Activated T-helper 17 cell treated with anti-CD3 and anti-CD28 coated beads, Interleukin-2, amount 50 U/mL, for 72 hours (primary cell): ENCODE data around the gene HERC4. TPM values are rescaled to one million over a fixed set of nuclear protein-coding genes. Genes with fewer than 3 reads are reported as not detected.

Source experiments
- ATAC-seq: fragments of 150-1000 bp; cut with Tn5 transposase; replicated peaks from 2 replicates; pipeline ENCODE4 v1.10.0; 2021; ENCODE audit warnings: mild to moderate bottlenecking, moderate library complexity
- H3K27ac Mint-ChIP-seq: one replicate; pipeline ENCODE4 v1.8.0; 2022; ENCODE audit warnings: mixed read lengths
- H3K27me3 Mint-ChIP-seq: one replicate; pipeline ENCODE4 v1.8.0; 2022; ENCODE audit warnings: mixed read lengths
- H3K36me3 Mint-ChIP-seq: one replicate; pipeline ENCODE4 v1.8.0; 2022; ENCODE audit warnings: low read depth, mild to moderate bottlenecking, mixed read lengths
- H3K4me1 Mint-ChIP-seq: one replicate; pipeline ENCODE4 v1.8.0; 2022; ENCODE audit warnings: mixed read lengths
- H3K4me3 Mint-ChIP-seq: one replicate; pipeline ENCODE4 v1.8.0; 2022; ENCODE audit warnings: mild to moderate bottlenecking, mixed read lengths
- H3K9me3 Mint-ChIP-seq: one replicate; pipeline ENCODE4 v1.8.0; 2022; ENCODE audit warnings: mixed read lengths
- total RNA-seq, 2 donors: library from RNA; stranded (reverse); gene quantifications; one replicate each; pipeline ENCODE4 v1.2.3, GENCODE V29; 2022

The HERC4 gene
- total RNA-seq, 2 donors from 2014 or later, result 72.2 to 102 TPM

GRCh38 chr10:68103261-68103878 is 28.3 kb upstream of the HERC4 start:
- Mint-ChIP-seq H3K4me3 (no peak overlapping the region), H3K27ac (no peak overlapping the region)
- no peak for ATAC-seq

GRCh38 chr10:68101066-68101465 is 26.0 kb upstream of the HERC4 start:
- H3K27me3 Mint-ChIP-seq, result peaks cover 3% of the 10 kb centered on the region
- no peaks in the 10 kb centered on the region for H3K4me1 Mint-ChIP-seq
- no peak for ATAC-seq
- H3K36me3 Mint-ChIP-seq, result no peaks in the 10 kb centered on the region
- no peaks in the 10 kb centered on the region for H3K9me3 Mint-ChIP-seq
- H3K4me3 Mint-ChIP-seq, result no peak overlapping the region
- H3K27ac Mint-ChIP-seq, result no peak overlapping the region

More at GRCh38 chr10:68103261-68103878, 28.3 kb upstream of the HERC4 start:
- no peaks in the 10 kb centered on the region for H3K9me3 Mint-ChIP-seq
- no peaks in the 10 kb centered on the region for H3K4me1 Mint-ChIP-seq
- H3K27me3 Mint-ChIP-seq, result peaks cover 3% of the 10 kb centered on the region
- no peaks in the 10 kb centered on the region for H3K36me3 Mint-ChIP-seq

GRCh38 chr10:68099736-68100135 is 24.7 kb upstream of the HERC4 start:
- Mint-ChIP-seq H3K4me3 (no peak overlapping the region), H3K9me3 (no peaks in the 10 kb centered on the region)
- no peak for ATAC-seq

GRCh38 chr10:68096913-68097516 is 21.9 kb upstream of the HERC4 start:
- H3K27me3 Mint-ChIP-seq, result no peaks in the 10 kb centered on the region
- no peaks in the 10 kb centered on the region for H3K9me3 Mint-ChIP-seq
- H3K36me3 Mint-ChIP-seq, result no peaks in the 10 kb centered on the region
- H3K27ac Mint-ChIP-seq, result no peak overlapping the region
- H3K4me3 Mint-ChIP-seq, result no peak overlapping the region
- ATAC-seq, result peak; percentile 76
- no peaks in the 10 kb centered on the region for H3K4me1 Mint-ChIP-seq

More at GRCh38 chr10:68099736-68100135, 24.7 kb upstream of the HERC4 start:
- no peak overlapping the region for H3K27ac Mint-ChIP-seq
- no peaks in the 10 kb centered on the region for H3K27me3 Mint-ChIP-seq
- no peaks in the 10 kb centered on the region for H3K4me1 Mint-ChIP-seq
- H3K36me3 Mint-ChIP-seq, result no peaks in the 10 kb centered on the region

GRCh38 chr10:68095153-68095552 is 20.1 kb upstream of the HERC4 start:
- Mint-ChIP-seq H3K27ac (no peak overlapping the region), H3K27me3 (no peaks in the 10 kb centered on the region), H3K4me3 (no peak overlapping the region), H3K36me3 (no peaks in the 10 kb centered on the region), H3K9me3 (no peaks in the 10 kb centered on the region), H3K4me1 (no peaks in the 10 kb centered on the region)
- peak; percentile 18 for ATAC-seq

- ATAC-seq, result no peak
- no peaks in the 10 kb centered on the region for H3K27me3 Mint-ChIP-seq
- peaks cover 10% of the 10 kb centered on the region for H3K4me1 Mint-ChIP-seq
- H3K4me3 Mint-ChIP-seq, result no peak overlapping the region
- H3K9me3 Mint-ChIP-seq, result no peaks in the 10 kb centered on the region
- H3K36me3 Mint-ChIP-seq, result no peaks in the 10 kb centered on the region
- H3K27ac Mint-ChIP-seq, result no peak overlapping the region
Observed at GRCh38 chr10:68092512-68092911, 17.4 kb upstream of the HERC4 start.

GRCh38 chr10:68090586-68090985 is 15.5 kb upstream of the HERC4 start:
- Mint-ChIP-seq H3K27ac (no peak overlapping the region), H3K9me3 (no peaks in the 10 kb centered on the region), H3K36me3 (no peaks in the 10 kb centered on the region), H3K27me3 (peaks cover 4% of the 10 kb centered on the region), H3K4me3 (no peak overlapping the region), H3K4me1 (peaks cover 10% of the 10 kb centered on the region)
- no peak for ATAC-seq

GRCh38 chr10:68088740-68089139 is 13.7 kb upstream of the HERC4 start:
- Mint-ChIP-seq H3K27me3 (peaks cover 4% of the 10 kb centered on the region), H3K36me3 (no peaks in the 10 kb centered on the region), H3K9me3 (no peaks in the 10 kb centered on the region), H3K4me1 (peaks cover 10% of the 10 kb centered on the region), H3K4me3 (peak overlapping the region; percentile 18), H3K27ac (peak overlapping the region; percentile 16)
- ATAC-seq, result peak; percentile 95

- H3K4me1 Mint-ChIP-seq, result peaks cover 10% of the 10 kb centered on the region
- H3K9me3 Mint-ChIP-seq, result no peaks in the 10 kb centered on the region
- no peak overlapping the region for H3K4me3 Mint-ChIP-seq
- peaks cover 4% of the 10 kb centered on the region for H3K27me3 Mint-ChIP-seq
- H3K36me3 Mint-ChIP-seq, result no peaks in the 10 kb centered on the region
- H3K27ac Mint-ChIP-seq, result no peak overlapping the region
- no peak for ATAC-seq
Observed at GRCh38 chr10:68087685-68088401, 12.8 kb upstream of the HERC4 start.

GRCh38 chr10:68086910-68087684 is 12.0 kb upstream of the HERC4 start:
- Mint-ChIP-seq H3K27me3 (peaks cover 7% of the 10 kb centered on the region), H3K9me3 (no peaks in the 10 kb centered on the region), H3K27ac (no peak overlapping the region), H3K4me1 (peaks cover 10% of the 10 kb centered on the region), H3K36me3 (no peaks in the 10 kb centered on the region), H3K4me3 (no peak overlapping the region)
- no peak for ATAC-seq

GRCh38 chr10:68086011-68086410 is 10.9 kb upstream of the HERC4 start:
- H3K4me3 Mint-ChIP-seq, result no peak overlapping the region
- peaks cover 11% of the 10 kb centered on the region for H3K27me3 Mint-ChIP-seq
- no peaks in the 10 kb centered on the region for H3K9me3 Mint-ChIP-seq
- no peaks in the 10 kb centered on the region for H3K36me3 Mint-ChIP-seq
- no peak for ATAC-seq
- peaks cover 10% of the 10 kb centered on the region for H3K4me1 Mint-ChIP-seq
- H3K27ac Mint-ChIP-seq, result no peak overlapping the region

- Mint-ChIP-seq H3K27me3 (peaks cover 11% of the 10 kb centered on the region), H3K36me3 (no peaks in the 10 kb centered on the region), H3K4me3 (no peak overlapping the region), H3K4me1 (peaks cover 10% of the 10 kb centered on the region), H3K9me3 (no peaks in the 10 kb centered on the region), H3K27ac (no peak overlapping the region)
- no peak for ATAC-seq
Observed at GRCh38 chr10:68084469-68084868, 9.4 kb upstream of the HERC4 start.

GRCh38 chr10:68083953-68084352 is 8.9 kb upstream of the HERC4 start:
- Mint-ChIP-seq H3K9me3 (no peaks in the 10 kb centered on the region), H3K4me3 (no peak overlapping the region), H3K4me1 (peaks cover 9% of the 10 kb centered on the region), H3K27me3 (peaks cover 11% of the 10 kb centered on the region), H3K27ac (no peak overlapping the region), H3K36me3 (no peaks in the 10 kb centered on the region)
- no peak for ATAC-seq

- H3K9me3 Mint-ChIP-seq, result no peaks in the 10 kb centered on the region
- peaks cover 11% of the 10 kb centered on the region for H3K27me3 Mint-ChIP-seq
- peaks cover under 1% of the 10 kb centered on the region for H3K4me1 Mint-ChIP-seq
- no peaks in the 10 kb centered on the region for H3K36me3 Mint-ChIP-seq
- no peak overlapping the region for H3K27ac Mint-ChIP-seq
- no peak overlapping the region for H3K4me3 Mint-ChIP-seq
- ATAC-seq, result no peak
Observed at GRCh38 chr10:68082872-68083271, 7.8 kb upstream of the HERC4 start.
